ENCODE results near the gene RPTOR.
"Not testable (repeated sequence)": the region's sequence is repeated elsewhere in the genome, so short reads cannot be mapped to it uniquely, and the experiment has no call there.

RPTOR gene

DNA sequence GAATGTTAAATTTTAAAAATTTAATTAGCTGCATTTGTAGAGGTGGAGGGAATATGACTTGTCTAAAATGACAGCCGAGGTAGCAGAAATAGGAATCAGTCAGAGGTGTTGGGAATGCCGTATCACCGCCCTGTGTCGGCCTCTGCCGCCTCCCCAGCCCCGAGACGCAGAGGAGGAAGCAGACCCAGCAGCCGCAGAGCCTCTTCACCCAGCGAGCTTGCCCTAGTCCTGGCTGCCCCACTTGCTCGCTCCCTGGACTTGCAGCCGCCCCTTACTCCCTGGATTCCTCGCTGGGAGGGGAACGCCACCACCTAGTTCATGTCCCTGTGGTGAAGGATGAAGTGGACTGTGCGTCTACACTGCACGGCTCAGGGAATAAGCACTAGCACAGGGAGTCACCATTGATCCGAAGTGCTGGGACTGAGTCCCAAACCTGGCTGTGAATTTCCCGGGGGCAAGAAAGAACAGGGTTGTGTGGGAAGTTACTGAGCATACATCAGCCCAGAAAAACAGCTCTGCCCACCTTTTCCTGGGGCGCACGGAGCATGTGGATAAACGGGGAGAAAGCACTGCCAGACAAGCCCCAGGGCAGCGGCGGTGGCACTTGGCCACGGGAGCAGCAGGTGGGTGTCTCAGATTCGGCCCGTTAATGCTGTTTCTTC, 76.8 kb downstream of the RPTOR start:
- DNase-seq, result no peak

- DNase-seq, result no peak
Observed at GRCh38 chr17:80621997-80622357, 77.3 kb downstream of the RPTOR start.

DNA sequence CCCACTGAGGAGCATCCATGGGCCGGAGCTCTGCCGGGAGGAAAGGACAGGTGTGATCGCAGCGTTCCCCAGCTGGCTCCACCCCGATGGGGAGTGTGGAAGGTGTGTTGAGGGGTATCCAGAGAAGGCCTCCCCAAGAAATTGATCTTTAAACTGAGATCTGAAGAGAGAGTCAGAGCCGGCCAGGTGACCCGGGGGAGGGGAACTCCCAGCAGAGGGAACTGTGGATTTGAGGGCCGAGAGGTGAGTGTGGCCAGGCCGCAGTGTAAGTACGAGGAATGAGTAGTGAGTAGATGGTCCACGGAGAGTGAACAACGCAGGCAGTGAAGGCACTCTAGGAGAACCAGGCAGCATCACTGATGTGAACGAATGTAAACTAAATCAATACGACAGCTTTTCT, 80.2 kb downstream of the RPTOR start:
- DNase-seq, result no peak

DNA sequence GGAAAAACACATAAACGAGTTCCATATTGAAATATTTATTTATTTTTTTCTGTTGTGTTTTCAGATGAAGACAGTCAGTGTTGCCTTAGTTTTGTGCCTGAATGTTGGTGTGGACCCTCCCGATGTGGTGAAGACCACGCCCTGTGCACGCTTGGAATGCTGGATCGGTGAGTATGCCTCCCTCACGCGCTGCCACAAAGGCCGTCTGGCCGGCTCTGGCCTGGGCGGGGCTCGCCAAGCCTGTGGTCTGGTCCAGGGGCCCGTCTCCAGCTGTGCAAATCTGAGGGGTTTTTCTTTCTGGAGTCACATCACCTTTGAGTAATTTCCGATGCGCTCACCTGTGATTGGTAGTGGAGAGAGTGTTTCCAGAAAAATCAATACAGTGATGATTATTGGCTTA, 81.0 kb downstream of the RPTOR start:
- DNase-seq, result no peak

DNA sequence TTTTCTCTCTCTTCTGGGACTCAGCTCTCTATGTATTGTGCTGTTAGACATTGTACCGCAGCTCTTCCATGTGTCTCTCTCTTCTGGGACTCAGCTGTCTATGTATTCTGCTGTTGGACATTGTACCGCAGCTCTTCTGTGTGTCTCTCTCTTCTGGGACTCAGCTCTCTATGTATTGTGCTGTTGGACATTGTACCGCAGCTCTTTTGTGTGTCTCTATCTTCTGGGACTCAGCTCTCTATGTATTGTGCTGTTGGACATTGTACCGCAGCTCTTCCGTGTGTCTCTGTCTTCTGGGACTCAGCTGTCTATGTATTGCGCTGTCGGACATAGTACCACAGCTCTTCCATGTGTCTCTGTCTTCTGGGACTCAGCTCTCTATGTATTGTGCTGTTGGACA, 84.2 kb downstream of the RPTOR start:
- not testable (repeated sequence) for DNase-seq

- DNase-seq, result no peak
Observed at GRCh38 chr17:80629298-80630028, 84.8 kb downstream of the RPTOR start.

DNA sequence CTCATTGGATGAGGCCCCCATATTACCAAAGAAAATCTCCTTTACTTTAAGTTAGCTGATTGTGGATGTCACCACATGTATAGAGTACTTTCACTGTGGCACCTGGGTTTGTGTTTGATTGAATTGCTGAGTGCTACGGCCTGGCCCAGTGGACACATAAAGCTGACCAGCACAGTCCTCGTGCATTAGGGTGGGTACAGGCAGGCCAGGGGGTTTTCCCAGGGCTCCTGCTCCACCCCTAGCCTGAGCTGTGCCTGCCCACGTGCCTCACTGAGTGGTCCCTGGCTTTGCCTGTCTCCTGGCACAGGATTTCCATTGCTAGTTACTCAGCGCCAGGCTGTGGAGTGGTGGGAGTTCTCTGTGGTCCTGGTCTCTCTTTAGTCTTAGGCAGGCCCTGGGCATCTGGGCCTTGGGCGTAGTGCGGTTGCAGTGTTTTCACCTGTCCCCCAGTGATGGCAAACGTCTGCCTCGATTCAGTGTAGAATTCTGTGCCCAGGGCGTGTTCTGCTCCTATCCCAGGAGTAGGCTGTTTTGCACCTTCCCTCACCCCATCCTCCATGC, 86.0 kb downstream of the RPTOR start:
- DNase-seq, result no peak

GRCh38 chr17:80631142-80632045, 86.8 kb downstream of the RPTOR start:
- DNase-seq, result no peak

GRCh38 chr17:80632046-80632581, 87.5 kb downstream of the RPTOR start:
- DNase-seq, result no peak

DNA sequence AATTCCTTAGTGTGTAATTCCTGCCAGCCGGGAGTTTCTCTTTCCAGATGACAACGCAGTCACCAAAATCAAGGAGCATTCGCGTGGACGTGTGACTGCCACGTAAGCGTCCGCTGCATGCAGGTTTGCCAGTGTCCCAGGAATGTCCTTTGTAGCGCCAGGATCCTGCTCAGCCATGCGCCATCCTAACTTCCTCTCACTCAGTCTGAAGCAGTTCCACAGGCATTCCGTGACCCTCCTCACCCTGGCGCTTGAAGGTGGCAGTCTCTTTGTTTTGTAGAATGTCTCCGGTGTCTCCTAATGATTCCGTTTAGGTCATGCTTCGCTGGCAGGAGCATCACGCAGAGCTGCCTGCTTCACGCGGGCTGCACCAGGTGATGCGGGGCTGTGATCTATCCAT, 88.6 kb downstream of the RPTOR start:
- no peak for DNase-seq

DNA sequence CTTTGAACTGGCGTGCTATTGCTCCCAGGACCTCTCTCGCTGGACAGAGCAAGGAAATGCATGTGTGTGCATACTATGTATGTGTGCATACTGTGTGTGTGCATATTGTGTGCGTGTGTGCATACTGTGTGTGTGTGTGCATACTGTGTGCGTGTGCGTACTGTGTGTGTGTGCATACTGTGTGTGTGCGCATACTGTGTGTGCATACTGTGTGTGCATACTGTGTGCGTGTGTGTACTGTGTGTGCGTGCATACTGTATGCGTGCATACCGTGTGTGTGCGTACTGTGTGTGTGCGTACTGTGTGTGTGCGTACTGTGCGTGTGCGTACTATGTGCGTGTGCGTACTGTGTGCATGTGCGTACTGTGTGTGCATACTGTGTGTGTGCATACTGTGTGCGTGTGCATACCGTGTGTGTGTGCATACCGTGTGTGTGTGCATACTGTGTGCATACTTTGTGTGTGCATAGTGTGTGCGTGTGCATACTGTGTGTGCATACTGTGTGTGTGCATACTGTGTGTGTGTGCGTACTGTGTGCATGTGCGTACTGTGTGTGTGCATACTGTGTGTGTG, 89.4 kb downstream of the RPTOR start:
- no peak for DNase-seq

GRCh38 chr17:80636361-80637018, 91.9 kb downstream of the RPTOR start:
- DNase-seq, result no peak

GRCh38 chr17:80637048-80637781, 92.6 kb downstream of the RPTOR start:
- no peak for DNase-seq

DNA sequence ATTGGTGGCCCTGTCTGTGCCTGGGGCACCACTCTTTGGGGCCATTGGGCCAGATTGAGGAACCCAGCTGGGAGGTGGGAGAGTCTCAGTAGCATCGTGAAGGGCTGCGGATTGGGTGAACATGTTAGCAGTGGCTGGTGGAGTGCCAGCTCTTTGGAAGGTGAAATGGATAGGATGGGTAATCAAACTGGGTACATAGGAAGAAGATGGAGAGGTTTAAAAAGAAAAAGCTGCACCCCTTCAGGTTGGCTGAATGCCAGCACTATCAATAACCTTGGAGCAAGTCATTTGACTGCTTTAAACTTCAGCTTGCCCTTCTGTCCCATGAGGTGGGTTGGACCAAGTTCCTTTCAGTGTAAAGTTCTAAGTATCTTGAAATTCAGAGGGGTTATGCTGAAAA, 95.0 kb downstream of the RPTOR start:
- DNase-seq, result no peak

GRCh38 chr17:80640366-80641084, 95.9 kb downstream of the RPTOR start:
- no peak for DNase-seq

DNA sequence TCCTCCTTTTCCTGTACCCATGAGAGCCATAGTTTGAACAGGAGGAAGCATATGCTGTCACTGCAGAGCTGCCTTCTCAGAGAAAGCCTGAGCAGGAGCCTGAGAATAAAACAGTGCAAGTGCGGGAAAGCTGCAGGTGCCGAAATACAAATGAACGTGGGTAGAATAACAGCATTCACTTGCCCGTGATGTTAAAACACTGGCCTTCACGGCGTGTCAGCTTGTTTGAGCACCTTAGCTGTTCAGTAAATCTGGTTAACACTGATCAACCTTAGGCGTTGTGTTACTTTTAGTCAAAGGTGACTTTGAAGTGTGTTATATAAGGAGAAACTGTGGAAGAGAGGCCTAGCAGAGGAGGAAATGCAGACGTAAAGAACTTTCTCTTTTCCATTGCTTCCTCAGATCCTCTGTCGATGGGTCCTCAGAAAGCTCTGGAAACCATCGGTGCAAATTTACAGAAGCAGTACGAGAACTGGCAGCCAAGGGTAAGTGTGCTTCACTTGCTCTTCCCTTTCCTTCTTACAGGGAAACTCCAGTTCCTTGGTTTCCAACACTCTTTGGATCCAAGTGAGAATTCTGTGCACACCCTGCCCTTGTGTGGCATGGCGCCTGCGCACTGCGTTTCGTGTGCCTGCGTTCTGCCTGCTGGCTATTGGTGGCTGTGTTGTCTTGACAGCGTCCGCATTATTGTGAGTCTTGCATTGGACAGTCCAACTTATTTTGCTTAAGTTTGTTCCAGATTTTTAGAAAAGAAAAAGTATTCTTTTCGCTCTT, 98.9 kb downstream of the RPTOR start:
- DNase-seq, result no peak

GRCh38 chr17:80644536-80644935, 99.9 kb downstream of the RPTOR start:
- no peak for DNase-seq

- no peak for DNase-seq
Observed at GRCh38 chr17:80645706-80646325, 101.2 kb downstream of the RPTOR start.

DNA sequence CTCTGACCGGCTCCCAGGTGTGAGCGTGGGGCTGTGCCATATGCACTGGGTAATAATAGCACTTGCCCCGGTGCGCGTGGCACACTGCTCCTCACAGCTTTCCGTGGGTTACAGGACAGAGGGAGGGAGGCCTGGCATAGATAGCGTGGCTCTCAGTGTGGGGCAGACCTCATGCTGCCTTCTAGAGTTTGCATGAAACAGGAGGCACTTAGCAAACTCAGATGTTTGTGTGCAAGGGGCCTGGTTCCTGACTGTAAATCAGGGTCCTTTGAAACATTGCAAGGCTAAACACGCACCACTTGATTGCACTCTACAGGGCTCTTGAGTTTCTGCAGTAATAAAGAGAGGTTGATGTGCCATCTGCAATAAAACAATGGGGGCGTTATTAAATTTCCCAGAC, 101.7 kb downstream of the RPTOR start:
- DNase-seq, result no peak
